WERI-Rb-1 (cell line): Measurements from ENCODE around the gene MICU1.

Experiments
- DNase-seq: peaks from one replicate; pipeline ENCODE4 v3.0.0-alpha.2; 2020
- H3K27ac ChIP-seq: fragments of 250-450 bp; sonication (Bioruptor Pico); 2 replicates; pipeline ENCODE4 v1.5.1; 2020; ENCODE audit warnings: mild to moderate bottlenecking, moderate library complexity
- H3K27me3 ChIP-seq: fragments of 250-450 bp; sonication (Bioruptor Pico); 2 replicates; pipeline ENCODE4 v1.5.1; 2021; ENCODE audit warnings: mild to moderate bottlenecking, low read depth, moderate library complexity; ENCODE audit not compliant: insufficient read depth, severe bottlenecking
- H3K36me3 ChIP-seq: fragments of 250-450 bp; sonication (Bioruptor Pico); 2 replicates; pipeline ENCODE4 v1.5.1; 2020; ENCODE audit warnings: mild to moderate bottlenecking, moderate library complexity
- H3K4me3 ChIP-seq: 2 replicates; pipeline ENCODE4 v1.5.1; 2011; ENCODE audit warnings: low read depth, mild to moderate bottlenecking, control low read depth, low read length
- H3K9me3 ChIP-seq: fragments of 250-450 bp; sonication (Bioruptor Pico); 2 replicates; pipeline ENCODE4 v1.5.1; 2021; ENCODE audit warnings: mild to moderate bottlenecking, moderate library complexity; ENCODE audit not compliant: severe bottlenecking
- CTCF ChIP-seq: IDR thresholded peaks from 2 replicates; pipeline ENCODE4 v1.5.1; 2011; ENCODE audit warnings: low read depth, mild to moderate bottlenecking, control low read depth, inconsistent platforms, low read length

Gene MICU1

GRCh38 chr10:72424561-72424960, 201.3 kb downstream of the MICU1 start:
- no peak overlapping the region for H3K27ac ChIP-seq
- H3K4me3 ChIP-seq, result no peak overlapping the region
- no peaks in the 10 kb centered on the region for H3K27me3 ChIP-seq
- no peak for TF ChIP-seq CTCF
- no peak for DNase-seq
- no peaks in the 10 kb centered on the region for H3K9me3 ChIP-seq
- peaks cover 8% of the 10 kb centered on the region for H3K36me3 ChIP-seq

- Histone ChIP-seq H3K9me3 (no peaks in the 10 kb centered on the region), H3K36me3 (peaks cover 8% of the 10 kb centered on the region), H3K27ac (no peak overlapping the region), H3K27me3 (no peaks in the 10 kb centered on the region), H3K4me3 (no peak overlapping the region)
- DNase-seq, result no peak
- TF ChIP-seq CTCF, result no peak
Observed at GRCh38 chr10:72423426-72423825, 202.5 kb downstream of the MICU1 start.

GRCh38 chr10:72421885-72422540, 203.9 kb downstream of the MICU1 start:
- Histone ChIP-seq H3K4me3 (no peak overlapping the region), H3K36me3 (peaks cover 8% of the 10 kb centered on the region), H3K27ac (no peak overlapping the region), H3K9me3 (no peaks in the 10 kb centered on the region), H3K27me3 (no peaks in the 10 kb centered on the region)
- no peak for DNase-seq
- no peak for TF ChIP-seq CTCF

GRCh38 chr10:72419241-72419640, 206.6 kb downstream of the MICU1 start:
- H3K4me3 ChIP-seq, result no peak overlapping the region
- no peak overlapping the region for H3K27ac ChIP-seq
- no peaks in the 10 kb centered on the region for H3K27me3 ChIP-seq
- H3K9me3 ChIP-seq, result no peaks in the 10 kb centered on the region
- DNase-seq, result peak; percentile 22
- TF ChIP-seq CTCF, result no peak
- peaks cover 8% of the 10 kb centered on the region for H3K36me3 ChIP-seq

- Histone ChIP-seq H3K36me3 (peaks cover 8% of the 10 kb centered on the region), H3K4me3 (no peak overlapping the region), H3K27ac (no peak overlapping the region), H3K27me3 (no peaks in the 10 kb centered on the region), H3K9me3 (peaks cover 2% of the 10 kb centered on the region)
- DNase-seq, result no peak
- TF ChIP-seq CTCF, result no peak
Observed at GRCh38 chr10:72418679-72419078, 207.2 kb downstream of the MICU1 start.

- Histone ChIP-seq H3K27me3 (no peaks in the 10 kb centered on the region), H3K36me3 (peaks cover 8% of the 10 kb centered on the region), H3K27ac (no peak overlapping the region), H3K9me3 (peaks cover 2% of the 10 kb centered on the region), H3K4me3 (no peak overlapping the region)
- TF ChIP-seq CTCF, result no peak
- DNase-seq, result no peak
Observed at GRCh38 chr10:72417971-72418370, 207.9 kb downstream of the MICU1 start.
